GM18505 (cell line): ENCODE measurements around the gene SYTL2.

Source experiments
- ATAC-seq: cut with Tn5 transposase; IDR thresholded peaks from one replicate; pipeline ENCODE4 v1.9.1; 2021; ENCODE audit not compliant: unreplicated experiment
- POLR2A ChIP-seq: IDR thresholded peaks from 4 replicates; pipeline ENCODE4 v1.6.1; 2011; ENCODE audit warnings: borderline replicate concordance; ENCODE audit not compliant: insufficient read depth, insufficient read length; ENCODE audit errors: extremely low read depth

Gene SYTL2

DNA sequence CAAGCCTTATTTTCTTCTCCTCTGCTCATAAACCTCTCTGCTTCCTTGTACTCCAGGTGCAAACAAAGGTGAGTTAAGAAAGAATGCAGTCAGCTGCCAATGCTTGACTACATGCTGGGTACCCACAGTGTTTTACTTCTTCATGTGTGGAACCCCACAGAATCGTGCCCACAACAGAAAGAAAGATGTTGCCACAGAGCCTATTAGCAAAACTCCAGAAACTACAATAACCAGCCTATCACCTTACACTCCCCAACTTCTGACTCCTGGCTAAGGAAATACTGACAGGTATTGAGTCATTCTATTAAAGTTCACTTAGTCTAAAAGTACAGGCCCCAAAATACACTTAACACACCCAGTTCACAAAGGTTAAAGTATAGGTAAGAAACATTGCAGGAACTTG lies 68.1 kb downstream of the SYTL2 start:
- TF ChIP-seq POLR2A, result no peak
- no peak for ATAC-seq

DNA sequence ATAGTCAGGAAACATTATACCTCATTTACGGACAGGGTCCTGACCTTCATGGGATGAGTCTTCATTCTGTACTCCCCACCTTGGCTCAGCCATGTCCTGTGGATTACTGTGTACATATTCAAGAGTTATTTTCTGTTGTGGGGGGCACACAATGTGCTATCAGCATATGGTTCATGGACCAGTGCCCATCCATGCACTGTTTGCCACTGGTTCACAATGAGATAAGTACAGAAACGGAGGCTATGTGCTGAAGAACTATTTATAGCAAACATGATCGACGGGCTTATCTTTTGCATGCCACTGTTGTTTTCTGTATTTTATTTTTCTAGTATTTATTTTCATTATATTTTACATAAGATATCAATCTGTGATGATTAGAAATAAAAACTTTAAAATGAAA lies 68.6 kb downstream of the SYTL2 start:
- ATAC-seq, result no peak
- no peak for TF ChIP-seq POLR2A

DNA sequence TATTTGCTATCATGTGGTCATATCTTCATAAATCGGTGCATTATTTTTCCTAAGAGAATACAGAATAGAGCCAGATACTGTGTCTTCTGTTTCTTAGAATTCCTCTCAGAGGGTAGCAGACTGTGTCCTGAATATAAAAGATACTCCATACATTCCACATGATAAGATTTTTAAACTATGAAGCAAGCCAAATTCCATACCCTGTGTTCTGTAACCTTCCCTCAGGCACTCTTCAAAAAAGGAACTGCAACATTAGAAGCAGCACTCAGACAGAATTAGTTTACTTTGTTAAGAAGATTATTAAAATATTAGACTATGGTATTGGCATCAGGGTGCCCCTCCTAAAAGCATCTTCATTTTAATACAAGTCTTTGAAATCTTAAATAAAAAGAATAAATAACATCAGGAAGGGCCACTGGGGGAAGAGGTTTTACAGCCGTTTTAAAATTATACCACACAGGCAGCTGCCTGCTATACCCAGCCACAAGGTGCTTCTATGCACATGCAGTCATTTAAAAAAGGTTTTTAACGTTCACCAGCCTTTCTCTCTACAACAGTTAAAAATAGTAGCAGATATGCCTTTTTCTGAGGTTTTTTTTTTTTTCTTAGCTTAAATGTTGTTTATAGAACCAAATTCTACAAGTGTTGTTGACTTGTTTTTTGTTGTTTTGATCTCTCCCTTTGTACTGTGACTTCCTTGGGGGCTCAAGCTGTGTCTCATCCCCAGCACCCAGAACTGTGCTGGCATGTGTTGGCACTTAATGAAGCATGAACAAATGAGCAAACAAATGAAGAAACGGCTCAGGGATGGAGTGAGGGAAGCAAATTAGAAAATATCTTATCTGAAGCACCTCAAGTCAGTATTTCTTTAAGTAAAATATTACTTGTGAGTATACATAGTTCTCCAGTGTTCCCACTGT lies 70.2 kb downstream of the SYTL2 start:
- TF ChIP-seq POLR2A, result no peak
- no peak for ATAC-seq

DNA sequence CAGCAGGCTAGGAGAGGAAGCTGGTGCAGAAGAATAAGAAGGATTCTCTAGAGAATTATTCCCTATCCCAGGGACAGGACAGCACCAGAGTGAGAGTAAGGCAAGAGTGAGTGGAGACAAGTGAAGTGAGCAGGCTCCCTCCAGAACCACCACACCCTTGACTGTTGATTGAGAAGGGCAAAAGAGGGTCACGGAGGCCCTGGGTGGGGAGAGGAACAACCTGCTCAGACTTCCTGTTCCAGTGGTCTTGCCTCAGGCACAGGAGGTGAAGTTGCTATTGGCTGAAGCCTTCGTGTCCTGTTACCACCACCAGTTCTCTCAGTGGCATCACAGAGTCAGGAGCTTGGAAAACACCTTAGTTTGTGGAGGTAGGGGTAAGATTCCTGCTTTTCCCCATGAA lies 73.2 kb downstream of the SYTL2 start:
- ATAC-seq, result no peak
- no peak for TF ChIP-seq POLR2A

DNA sequence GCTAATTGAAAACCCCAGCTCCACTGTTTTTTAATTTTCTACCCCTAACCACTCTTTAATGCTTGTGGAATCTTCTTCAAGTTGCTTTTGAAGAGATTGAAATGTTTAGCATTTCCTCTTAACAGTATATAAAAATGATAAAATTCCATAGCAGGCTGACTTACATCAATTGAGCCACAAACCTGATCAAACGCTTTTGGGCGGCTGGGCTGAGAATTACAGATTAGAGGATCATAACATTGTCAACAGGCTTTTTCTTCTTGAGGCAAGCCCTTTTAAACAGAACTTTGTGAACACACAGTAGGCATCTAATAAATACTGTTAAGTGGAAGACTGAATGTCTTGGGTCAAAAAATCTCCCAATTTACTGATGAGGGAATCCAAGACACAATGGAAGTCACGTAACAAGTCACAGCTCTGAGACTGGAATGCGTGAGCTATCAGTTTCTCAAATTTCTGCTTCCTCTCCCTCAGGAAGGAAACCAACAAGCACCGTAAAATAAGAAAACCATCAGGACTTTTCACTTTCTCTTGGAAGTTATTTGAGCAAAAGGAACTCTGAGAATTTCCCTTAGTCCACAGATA lies 75.0 kb downstream of the SYTL2 start:
- ATAC-seq, result no peak

DNA sequence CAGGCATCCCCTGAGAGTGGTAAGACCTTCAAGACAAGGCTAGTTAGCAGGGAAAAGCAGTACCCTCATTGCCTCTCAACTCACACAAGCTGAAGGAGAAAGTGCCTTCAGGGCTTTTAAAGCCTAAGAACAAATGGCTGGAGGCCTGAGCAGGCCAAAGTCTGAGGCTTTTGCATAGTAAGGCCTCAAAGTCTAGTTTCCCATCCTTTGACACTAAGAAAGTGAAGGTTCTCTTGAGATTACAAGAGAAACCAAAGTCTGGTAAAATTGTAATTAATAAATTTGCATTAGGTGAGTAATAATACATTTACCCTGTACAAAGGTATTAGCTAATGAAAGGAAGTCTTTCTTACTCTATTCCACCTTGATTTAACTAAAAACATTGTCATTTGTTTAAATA lies 78.0 kb downstream of the SYTL2 start:
- no peak for ATAC-seq
- no peak for TF ChIP-seq POLR2A

More for the DNA sequence above, 75.0 kb downstream of the SYTL2 start:
- TF ChIP-seq POLR2A, result no peak

DNA sequence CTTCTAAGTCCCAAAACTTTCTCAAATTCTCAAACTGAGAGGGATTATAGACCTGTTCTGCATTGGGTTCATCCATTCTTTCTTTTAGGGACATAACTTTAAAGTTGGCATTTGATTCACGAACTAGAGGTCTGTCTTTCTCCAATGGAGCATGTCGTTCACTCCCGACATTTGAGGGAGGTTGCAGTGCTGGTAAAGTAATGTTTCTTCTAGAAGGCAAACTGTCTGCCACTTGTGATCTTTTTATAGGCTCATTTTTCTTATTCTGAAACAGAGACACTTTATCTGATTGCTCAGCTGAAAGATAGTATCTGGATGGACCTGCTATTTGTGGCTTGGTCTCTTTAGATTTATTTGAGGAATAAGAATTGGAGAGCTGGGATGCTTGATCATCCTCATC lies 84.6 kb downstream of the SYTL2 start:
- no peak for ATAC-seq
- no peak for TF ChIP-seq POLR2A

DNA sequence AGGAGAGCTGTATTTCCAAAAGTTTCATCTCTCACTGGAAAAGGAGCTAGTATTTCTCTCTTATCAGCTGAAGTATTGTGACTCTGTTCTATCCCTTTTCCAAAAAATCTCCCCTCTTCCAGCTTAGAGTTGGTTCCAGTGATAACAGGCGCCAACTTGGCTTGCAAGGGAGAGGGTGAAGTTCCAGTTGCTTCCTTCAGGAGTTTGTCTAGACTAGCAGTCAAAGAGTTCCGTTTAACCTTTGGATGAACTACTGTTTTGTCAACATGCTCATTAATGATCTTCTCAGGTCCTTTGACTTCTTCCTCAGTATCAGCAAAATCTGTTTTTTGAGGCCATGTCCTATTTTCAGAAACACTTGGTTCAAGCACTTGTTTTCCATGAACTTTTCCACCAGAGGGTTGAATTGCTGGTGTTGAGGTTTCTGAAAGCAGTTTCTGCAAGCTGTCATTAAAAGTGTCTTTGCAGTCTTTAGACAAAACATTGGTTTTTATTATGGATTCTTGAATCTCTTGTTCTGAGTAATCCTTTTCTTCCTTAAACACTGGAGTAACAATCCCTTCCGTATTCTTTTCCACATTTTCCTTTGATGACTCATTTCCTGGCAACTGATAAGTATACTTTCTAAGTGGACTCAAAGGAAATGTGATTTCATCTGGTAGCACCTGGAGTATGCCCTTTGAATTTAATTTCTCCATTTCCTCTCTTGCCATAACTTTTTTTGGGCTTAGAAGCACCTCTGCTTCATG lies 85.3 kb downstream of the SYTL2 start:
- no peak for ATAC-seq
- no peak for TF ChIP-seq POLR2A

DNA sequence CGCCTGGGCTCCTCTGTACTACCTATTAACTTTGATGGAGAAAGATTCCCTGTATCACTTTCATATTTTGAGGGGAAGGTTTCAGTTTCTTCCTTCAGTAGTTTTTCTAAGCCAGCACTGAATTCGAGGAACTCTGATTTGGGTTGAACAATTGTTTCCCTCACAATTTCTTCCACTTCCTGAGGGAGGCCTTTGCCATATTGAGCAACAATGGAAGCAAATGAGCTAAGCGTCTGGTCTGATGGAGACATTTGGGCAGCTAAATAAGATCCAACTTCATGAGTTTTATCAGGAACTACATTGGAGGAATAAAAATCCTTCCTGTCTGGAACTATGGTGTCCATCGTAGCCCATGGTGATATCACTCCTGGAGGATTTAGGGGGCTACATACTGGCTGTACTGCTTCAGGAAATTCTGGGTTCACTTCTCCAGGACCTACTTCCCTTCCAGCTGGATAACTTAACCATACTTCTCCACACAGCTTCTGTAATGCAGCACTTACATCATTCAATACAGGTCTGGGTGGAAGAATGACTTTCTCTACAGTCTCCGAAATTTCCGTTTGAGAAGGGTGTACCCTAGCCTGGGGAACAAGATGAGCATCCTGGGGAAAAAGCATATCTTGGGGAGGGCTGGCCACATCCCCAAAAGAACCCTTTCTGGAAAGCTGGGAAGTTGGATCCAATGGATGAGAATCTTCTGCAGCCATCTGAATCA lies 86.0 kb downstream of the SYTL2 start:
- no peak for TF ChIP-seq POLR2A
- no peak for ATAC-seq

DNA sequence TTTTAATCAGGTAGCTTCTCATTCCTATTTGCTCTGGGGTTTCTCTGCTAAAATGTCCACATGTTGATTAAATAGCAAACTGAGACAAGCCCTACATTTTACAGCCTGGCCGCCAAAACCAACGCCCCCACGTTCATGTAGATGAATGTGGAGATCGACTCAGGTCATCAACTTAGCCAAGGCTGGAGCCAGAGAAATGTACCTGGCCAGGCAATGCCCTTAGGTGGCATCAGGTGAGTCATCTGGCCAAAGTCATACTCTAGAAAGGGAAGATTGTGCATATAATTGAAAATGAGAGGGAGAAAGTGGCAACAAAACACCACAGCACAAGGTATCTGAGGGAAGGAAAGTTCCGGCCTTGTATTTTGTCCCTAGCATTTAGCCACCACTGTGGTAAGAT lies 87.9 kb downstream of the SYTL2 start:
- no peak for ATAC-seq
- TF ChIP-seq POLR2A, result no peak

DNA sequence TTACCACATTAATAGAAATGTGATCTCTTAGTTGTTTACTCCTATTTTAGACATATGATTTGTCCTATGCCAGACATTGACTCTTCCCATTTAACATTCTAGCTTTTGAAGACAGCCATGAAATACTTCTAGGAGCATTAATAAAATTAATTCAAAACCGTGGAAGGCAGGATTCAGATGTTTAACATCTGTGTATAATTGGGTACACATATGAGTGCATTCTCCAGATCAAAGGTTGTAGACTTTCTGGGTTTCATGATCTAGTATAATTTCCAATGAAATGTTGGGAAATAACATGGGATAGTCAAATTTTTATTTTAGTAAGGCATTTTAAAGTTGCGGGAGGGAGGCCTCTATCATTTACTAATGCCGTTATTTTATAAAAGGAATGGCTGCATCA lies 89.8 kb downstream of the SYTL2 start:
- ATAC-seq, result no peak
- TF ChIP-seq POLR2A, result no peak

DNA sequence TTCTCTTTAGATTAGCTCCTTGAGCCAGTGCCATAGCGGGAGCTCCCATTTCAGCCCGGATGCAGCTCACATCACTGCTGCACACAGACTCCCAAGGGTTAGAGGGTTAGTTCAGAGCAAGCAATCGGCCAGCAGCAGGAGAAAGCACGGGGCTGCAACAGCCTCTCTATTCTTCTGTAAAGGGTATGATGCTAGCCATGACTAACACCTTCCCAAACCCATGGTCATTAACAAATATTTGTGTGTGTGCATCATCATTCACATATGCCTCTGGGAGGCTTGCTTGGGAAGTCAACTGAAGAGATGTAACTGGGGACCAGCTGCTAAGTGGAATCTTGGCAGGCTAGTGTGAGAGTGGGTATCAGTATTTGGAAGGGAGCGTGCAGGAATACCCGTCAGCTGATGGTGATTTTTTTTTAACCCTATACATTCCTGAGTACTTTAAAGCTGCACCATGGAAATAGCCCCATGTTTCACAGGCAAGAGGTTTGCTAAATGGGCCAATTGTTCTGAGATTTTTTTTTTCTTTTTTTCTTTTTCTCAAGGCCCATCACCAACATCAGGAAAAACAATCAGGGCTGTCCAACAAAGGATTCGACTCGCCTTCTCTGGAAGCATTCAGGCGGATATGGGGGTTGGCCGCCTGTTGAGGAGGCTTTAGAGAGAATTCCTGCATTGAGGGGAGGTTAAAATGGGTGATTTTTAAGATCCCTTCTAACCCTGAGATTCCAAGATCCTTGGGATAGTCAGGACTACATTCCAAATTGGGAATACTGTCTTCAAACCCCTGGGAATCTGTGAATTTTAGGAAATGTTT lies 91.7 kb downstream of the SYTL2 start:
- TF ChIP-seq POLR2A, result no peak
- no peak for ATAC-seq
